A673 (cell line): ENCODE measurements around the gene KCTD2. TPM values are rescaled to one million over a fixed set of nuclear protein-coding genes. Genes with fewer than 3 reads are reported as not detected.

Experiments used
- BruUV-seq: library from RNA; stranded (reverse); fragments of 400-500 nt; replicated peaks from 2 replicates; lab custom pipeline; 2021; lab: Mats Ljungman, UMichigan
- CTCF ChIA-PET: fragments of 300-600 bp; sonication (Branson Sonifier 250); formaldehyde crosslinking; loops from one replicate; lab custom pipeline; 2022; ENCODE audit warnings: antibody characterized with exemption; lab: Charles Lee
- POLR2A ChIA-PET: fragments of 300-600 bp; sonication (Branson Sonifier 250); formaldehyde crosslinking; loops from one replicate; lab custom pipeline; 2022; ENCODE audit warnings: antibody characterized with exemption; ENCODE audit not compliant: low non-redundant PET; lab: Charles Lee
- DNase-seq: peaks from one replicate; pipeline ENCODE4 v3.0.0-alpha.2; 2015; ENCODE audit warnings: low spot score
- H3K27ac ChIP-seq: fragments of 200-600 bp; sonication (generic); 2 replicates; pipeline ENCODE4 v1.5.1; 2016; ENCODE audit warnings: mixed run types, low read depth, mild to moderate bottlenecking, mixed read lengths, antibody characterized with exemption, low read length; ENCODE audit not compliant: poor library complexity, severe bottlenecking
- H3K27me3 ChIP-seq: fragments of 200-600 bp; sonication (generic); replicated peaks from 2 replicates; pipeline ENCODE4 v1.6.1; 2017; ENCODE audit warnings: mixed run types, low read depth, mild to moderate bottlenecking, mixed read lengths, antibody characterized with exemption, low read length; ENCODE audit not compliant: insufficient read depth, poor library complexity
- H3K36me3 ChIP-seq: fragments of 200-600 bp; sonication (generic); 2 replicates; pipeline ENCODE4 v1.6.1; 2016; ENCODE audit warnings: mixed run types, mild to moderate bottlenecking, mixed read lengths, antibody characterized with exemption, low read length; ENCODE audit not compliant: insufficient read depth, poor library complexity, severe bottlenecking
- H3K4me1 ChIP-seq: fragments of 200-600 bp; sonication (generic); 2 replicates; pipeline ENCODE4 v1.6.1; 2017; ENCODE audit warnings: mixed run types, mild to moderate bottlenecking, mixed read lengths, antibody characterized with exemption, low read length; ENCODE audit not compliant: insufficient read depth, poor library complexity, severe bottlenecking
- H3K4me3 ChIP-seq: fragments of 200-600 bp; sonication (generic); 2 replicates; pipeline ENCODE4 v1.5.1; 2016; ENCODE audit warnings: low read depth, mixed run types, mild to moderate bottlenecking, mixed read lengths, low read length; ENCODE audit not compliant: poor library complexity, severe bottlenecking
- H3K9me3 ChIP-seq: fragments of 200-600 bp; sonication (generic); 2 replicates; pipeline ENCODE4 v1.6.1; 2016; ENCODE audit warnings: mixed run types, low read depth, mild to moderate bottlenecking, mixed read lengths, antibody characterized with exemption, low read length; ENCODE audit not compliant: poor library complexity, severe bottlenecking
- CTCF ChIP-seq: fragments of 300-800, 200-600 bp; sonication (generic); conservative IDR thresholded peaks from 2 replicates; pipeline ENCODE4 v1.5.1; 2017; ENCODE audit warnings: low read depth, mild to moderate bottlenecking, antibody characterized with exemption, low read length, moderate library complexity, mixed read lengths
- EZH2 ChIP-seq: fragments of 200-600 bp; sonication (generic); IDR thresholded peaks from 2 replicates; pipeline ENCODE4 v1.6.1; 2017; ENCODE audit warnings: borderline replicate concordance, low read depth, mild to moderate bottlenecking, mixed read lengths, antibody characterized with exemption, low read length; ENCODE audit not compliant: poor library complexity, severe bottlenecking
- intact Hi-C: fragments of 100-400 bp; cut with micrococcal nuclease; formaldehyde crosslinking; loops from one replicate; pipeline ENCODE4 v1.10.0; 2022; ENCODE audit not compliant: unreplicated experiment
- total RNA-seq: library from RNA; stranded (reverse); gene quantifications from 2 replicates; pipeline ENCODE4 v1.2.3, GENCODE V29; 2021

KCTD2 gene
- total RNA-seq, 1 experiment from 2014 or later = 25.6 TPM

GRCh38 chr17:75099881-75100595, 53.0 kb downstream of the KCTD2 start:
- CTCF ChIA-PET = no interaction called here
- H3K9me3 ChIP-seq = no peaks in the 10 kb centered on the region
- DNase-seq = no peak
- H3K36me3 ChIP-seq = no peaks in the 10 kb centered on the region
- POLR2A ChIA-PET = no interaction called here
- no TSS peak for BruUV-seq
- no peak overlapping the region for H3K27ac ChIP-seq
- no peak overlapping the region for H3K4me3 ChIP-seq
- intact Hi-C loops = no loop called here
- H3K4me1 ChIP-seq = peaks cover 2% of the 10 kb centered on the region
- no peaks in the 10 kb centered on the region for H3K27me3 ChIP-seq
- no peak for TF ChIP-seq EZH2
- no peak for TF ChIP-seq CTCF

GRCh38 chr17:75102385-75102821, 55.4 kb downstream of the KCTD2 start:
- H3K27me3 ChIP-seq = no peaks in the 10 kb centered on the region
- no peak overlapping the region for H3K27ac ChIP-seq
- no peaks in the 10 kb centered on the region for H3K9me3 ChIP-seq
- ChIA-PET POLR2A (no interaction called here), CTCF (no interaction called here)
- DNase-seq = no peak
- H3K4me3 ChIP-seq = no peak overlapping the region
- TF ChIP-seq CTCF = no peak
- no peak for TF ChIP-seq EZH2
- H3K36me3 ChIP-seq = no peaks in the 10 kb centered on the region
- peaks cover 10% of the 10 kb centered on the region for H3K4me1 ChIP-seq
- BruUV-seq = no TSS peak
- intact Hi-C loops = no loop called here

GRCh38 chr17:75103601-75104554, 56.9 kb downstream of the KCTD2 start:
- intact Hi-C loops = no loop called here
- H3K36me3 ChIP-seq = no peaks in the 10 kb centered on the region
- TF ChIP-seq CTCF (no peak), EZH2 (no peak)
- no peak overlapping the region for H3K4me3 ChIP-seq
- no peak overlapping the region for H3K27ac ChIP-seq
- POLR2A ChIA-PET = interaction anchor here (0.6 kb wide), 1 partner anchor 20 kb away, joined by 3 read pairs; no protein-coding TSS in a partner anchor
- no peaks in the 10 kb centered on the region for H3K27me3 ChIP-seq
- peaks cover 10% of the 10 kb centered on the region for H3K4me1 ChIP-seq
- no TSS peak for BruUV-seq
- no peaks in the 10 kb centered on the region for H3K9me3 ChIP-seq
- CTCF ChIA-PET = interaction anchor here (0.6 to 3.4 kb wide), 2 partner anchors 10 to 270 kb away, joined by 11 to 12 read pairs; no protein-coding TSS in a partner anchor
- DNase-seq = no peak
